Measurements from ENCODE around the gene DAAM1. TPM values are rescaled to one million over a fixed set of nuclear protein-coding genes. Genes with fewer than 3 reads are reported as not detected.

DAAM1 gene
- total RNA-seq, 1 experiment from 2014 or later: 30.4 TPM

DNA sequence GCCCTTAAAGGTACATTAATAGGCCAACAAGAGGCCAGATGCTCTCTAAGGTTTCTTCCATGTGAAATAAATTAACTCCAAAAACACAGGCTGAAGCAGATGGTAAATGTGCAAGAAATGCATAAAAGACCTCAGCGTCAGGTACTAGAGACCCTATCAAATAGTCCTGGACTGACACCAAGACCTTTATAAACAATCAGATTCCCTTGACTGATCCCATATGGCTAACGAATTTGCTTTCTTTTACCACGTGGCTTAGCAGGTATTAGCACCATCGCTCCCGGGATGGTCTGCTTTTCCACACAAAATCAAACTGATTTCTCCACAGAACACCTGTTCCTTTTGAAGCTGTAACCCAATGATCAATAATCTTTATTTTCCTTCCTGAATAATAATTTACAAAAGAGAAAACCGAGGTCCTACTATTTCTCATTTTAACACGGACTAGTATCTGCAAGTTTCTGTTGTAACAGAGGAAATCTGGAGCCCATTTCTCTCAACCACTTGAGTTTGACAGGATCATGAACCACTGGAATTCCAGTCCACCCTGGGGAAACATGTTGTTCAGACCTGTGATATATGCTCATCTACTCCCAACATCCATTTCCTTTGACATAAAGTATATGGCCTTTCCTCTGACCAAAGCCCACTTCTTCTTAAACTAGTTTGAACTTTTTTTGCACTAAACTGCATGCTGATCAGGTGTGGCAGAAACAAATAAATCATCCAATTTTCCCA lies 48.2 kb upstream of the DAAM1 start:
- H3K36me3 Mint-ChIP-seq: no peaks in the 10 kb centered on the region
- H3K27ac Mint-ChIP-seq: no peak overlapping the region
- no peak for ATAC-seq
- ChIA-PET CTCF (no interaction called here), POLR2A (interaction anchor here (0.7 kb wide), 1 partner anchor 80 kb away, joined by 4 read pairs; no protein-coding TSS in a partner anchor)
- TF ChIP-seq TCF7 (CRISPR knock-in tag; IDR thresholded peaks at IDR 0.05; ENCODE audit: low read depth) (no peak), ZNF263 (CRISPR knock-in tag; IDR thresholded peaks at IDR 0.05; ENCODE audit: low read depth) (no peak), ETV6 (CRISPR knock-in tag; IDR thresholded peaks at IDR 0.05) (no peak), OVOL2 (CRISPR knock-in tag; IDR thresholded peaks at IDR 0.05; ENCODE audit: borderline replicate concordance) (no peak), SMAD4 (CRISPR knock-in tag; IDR thresholded peaks at IDR 0.05) (no peak), SOX15 (CRISPR knock-in tag; IDR thresholded peaks at IDR 0.05) (no peak), FOXP1 (CRISPR knock-in tag; IDR thresholded peaks at IDR 0.05; ENCODE audit: borderline replicate concordance) (no peak), CREM (CRISPR knock-in tag; IDR thresholded peaks at IDR 0.05) (no peak), KAT7 (CRISPR knock-in tag; IDR thresholded peaks at IDR 0.05; ENCODE audit: borderline replicate concordance) (no peak), PRRX2 (CRISPR knock-in tag; IDR thresholded peaks at IDR 0.05) (no peak)
- TF ChIP-seq, protein P1, sequence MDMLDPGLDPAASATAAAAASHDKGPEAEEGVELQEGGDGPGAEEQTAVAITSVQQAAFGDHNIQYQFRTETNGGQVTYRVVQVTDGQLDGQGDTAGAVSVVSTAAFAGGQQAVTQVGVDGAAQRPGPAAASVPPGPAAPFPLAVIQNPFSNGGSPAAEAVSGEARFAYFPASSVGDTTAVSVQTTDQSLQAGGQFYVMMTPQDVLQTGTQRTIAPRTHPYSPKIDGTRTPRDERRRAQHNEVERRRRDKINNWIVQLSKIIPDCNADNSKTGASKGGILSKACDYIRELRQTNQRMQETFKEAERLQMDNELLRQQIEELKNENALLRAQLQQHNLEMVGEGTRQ (CRISPR knock-in tag; IDR thresholded peaks at IDR 0.05): no peak
- TF ChIP-seq, protein P2, sequence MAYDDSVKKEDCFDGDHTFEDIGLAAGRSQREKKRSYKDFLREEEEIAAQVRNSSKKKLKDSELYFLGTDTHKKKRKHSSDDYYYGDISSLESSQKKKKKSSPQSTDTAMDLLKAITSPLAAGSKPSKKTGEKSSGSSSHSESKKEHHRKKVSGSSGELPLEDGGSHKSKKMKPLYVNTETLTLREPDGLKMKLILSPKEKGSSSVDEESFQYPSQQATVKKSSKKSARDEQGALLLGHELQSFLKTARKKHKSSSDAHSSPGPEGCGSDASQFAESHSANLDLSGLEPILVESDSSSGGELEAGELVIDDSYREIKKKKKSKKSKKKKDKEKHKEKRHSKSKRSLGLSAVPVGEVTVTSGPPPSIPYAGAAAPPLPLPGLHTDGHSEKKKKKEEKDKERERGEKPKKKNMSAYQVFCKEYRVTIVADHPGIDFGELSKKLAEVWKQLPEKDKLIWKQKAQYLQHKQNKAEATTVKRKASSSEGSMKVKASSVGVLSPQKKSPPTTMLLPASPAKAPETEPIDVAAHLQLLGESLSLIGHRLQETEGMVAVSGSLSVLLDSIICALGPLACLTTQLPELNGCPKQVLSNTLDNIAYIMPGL (CRISPR knock-in tag; IDR thresholded peaks at IDR 0.05): no peak
- TF ChIP-seq, protein P3, sequence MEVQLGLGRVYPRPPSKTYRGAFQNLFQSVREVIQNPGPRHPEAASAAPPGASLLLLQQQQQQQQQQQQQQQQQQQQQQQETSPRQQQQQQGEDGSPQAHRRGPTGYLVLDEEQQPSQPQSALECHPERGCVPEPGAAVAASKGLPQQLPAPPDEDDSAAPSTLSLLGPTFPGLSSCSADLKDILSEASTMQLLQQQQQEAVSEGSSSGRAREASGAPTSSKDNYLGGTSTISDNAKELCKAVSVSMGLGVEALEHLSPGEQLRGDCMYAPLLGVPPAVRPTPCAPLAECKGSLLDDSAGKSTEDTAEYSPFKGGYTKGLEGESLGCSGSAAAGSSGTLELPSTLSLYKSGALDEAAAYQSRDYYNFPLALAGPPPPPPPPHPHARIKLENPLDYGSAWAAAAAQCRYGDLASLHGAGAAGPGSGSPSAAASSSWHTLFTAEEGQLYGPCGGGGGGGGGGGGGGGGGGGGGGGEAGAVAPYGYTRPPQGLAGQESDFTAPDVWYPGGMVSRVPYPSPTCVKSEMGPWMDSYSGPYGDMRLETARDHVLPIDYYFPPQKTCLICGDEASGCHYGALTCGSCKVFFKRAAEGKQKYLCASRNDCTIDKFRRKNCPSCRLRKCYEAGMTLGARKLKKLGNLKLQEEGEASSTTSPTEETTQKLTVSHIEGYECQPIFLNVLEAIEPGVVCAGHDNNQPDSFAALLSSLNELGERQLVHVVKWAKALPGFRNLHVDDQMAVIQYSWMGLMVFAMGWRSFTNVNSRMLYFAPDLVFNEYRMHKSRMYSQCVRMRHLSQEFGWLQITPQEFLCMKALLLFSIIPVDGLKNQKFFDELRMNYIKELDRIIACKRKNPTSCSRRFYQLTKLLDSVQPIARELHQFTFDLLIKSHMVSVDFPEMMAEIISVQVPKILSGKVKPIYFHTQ (CRISPR knock-in tag; IDR thresholded peaks at IDR 0.05): no peak
- TF ChIP-seq, protein P4, sequence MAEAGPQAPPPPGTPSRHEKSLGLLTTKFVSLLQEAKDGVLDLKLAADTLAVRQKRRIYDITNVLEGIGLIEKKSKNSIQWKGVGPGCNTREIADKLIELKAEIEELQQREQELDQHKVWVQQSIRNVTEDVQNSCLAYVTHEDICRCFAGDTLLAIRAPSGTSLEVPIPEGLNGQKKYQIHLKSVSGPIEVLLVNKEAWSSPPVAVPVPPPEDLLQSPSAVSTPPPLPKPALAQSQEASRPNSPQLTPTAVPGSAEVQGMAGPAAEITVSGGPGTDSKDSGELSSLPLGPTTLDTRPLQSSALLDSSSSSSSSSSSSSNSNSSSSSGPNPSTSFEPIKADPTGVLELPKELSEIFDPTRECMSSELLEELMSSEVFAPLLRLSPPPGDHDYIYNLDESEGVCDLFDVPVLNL (CRISPR knock-in tag; IDR thresholded peaks at IDR 0.05; ENCODE audit: borderline replicate concordance, low read depth): no peak
- TF ChIP-seq, protein P5, sequence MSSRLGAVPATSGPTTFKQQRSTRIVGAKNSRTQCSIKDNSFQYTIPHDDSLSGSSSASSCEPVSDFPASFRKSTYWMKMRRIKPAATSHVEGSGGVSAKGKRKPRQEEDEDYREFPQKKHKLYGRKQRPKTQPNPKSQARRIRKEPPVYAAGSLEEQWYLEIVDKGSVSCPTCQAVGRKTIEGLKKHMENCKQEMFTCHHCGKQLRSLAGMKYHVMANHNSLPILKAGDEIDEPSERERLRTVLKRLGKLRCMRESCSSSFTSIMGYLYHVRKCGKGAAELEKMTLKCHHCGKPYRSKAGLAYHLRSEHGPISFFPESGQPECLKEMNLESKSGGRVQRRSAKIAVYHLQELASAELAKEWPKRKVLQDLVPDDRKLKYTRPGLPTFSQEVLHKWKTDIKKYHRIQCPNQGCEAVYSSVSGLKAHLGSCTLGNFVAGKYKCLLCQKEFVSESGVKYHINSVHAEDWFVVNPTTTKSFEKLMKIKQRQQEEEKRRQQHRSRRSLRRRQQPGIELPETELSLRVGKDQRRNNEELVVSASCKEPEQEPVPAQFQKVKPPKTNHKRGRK (CRISPR knock-in tag; IDR thresholded peaks at IDR 0.05; ENCODE audit: borderline replicate concordance): no peak
- TF ChIP-seq, protein P6, sequence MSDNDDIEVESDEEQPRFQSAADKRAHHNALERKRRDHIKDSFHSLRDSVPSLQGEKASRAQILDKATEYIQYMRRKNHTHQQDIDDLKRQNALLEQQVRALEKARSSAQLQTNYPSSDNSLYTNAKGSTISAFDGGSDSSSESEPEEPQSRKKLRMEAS (CRISPR knock-in tag; IDR thresholded peaks at IDR 0.05): no peak
- TF ChIP-seq, protein P7, sequence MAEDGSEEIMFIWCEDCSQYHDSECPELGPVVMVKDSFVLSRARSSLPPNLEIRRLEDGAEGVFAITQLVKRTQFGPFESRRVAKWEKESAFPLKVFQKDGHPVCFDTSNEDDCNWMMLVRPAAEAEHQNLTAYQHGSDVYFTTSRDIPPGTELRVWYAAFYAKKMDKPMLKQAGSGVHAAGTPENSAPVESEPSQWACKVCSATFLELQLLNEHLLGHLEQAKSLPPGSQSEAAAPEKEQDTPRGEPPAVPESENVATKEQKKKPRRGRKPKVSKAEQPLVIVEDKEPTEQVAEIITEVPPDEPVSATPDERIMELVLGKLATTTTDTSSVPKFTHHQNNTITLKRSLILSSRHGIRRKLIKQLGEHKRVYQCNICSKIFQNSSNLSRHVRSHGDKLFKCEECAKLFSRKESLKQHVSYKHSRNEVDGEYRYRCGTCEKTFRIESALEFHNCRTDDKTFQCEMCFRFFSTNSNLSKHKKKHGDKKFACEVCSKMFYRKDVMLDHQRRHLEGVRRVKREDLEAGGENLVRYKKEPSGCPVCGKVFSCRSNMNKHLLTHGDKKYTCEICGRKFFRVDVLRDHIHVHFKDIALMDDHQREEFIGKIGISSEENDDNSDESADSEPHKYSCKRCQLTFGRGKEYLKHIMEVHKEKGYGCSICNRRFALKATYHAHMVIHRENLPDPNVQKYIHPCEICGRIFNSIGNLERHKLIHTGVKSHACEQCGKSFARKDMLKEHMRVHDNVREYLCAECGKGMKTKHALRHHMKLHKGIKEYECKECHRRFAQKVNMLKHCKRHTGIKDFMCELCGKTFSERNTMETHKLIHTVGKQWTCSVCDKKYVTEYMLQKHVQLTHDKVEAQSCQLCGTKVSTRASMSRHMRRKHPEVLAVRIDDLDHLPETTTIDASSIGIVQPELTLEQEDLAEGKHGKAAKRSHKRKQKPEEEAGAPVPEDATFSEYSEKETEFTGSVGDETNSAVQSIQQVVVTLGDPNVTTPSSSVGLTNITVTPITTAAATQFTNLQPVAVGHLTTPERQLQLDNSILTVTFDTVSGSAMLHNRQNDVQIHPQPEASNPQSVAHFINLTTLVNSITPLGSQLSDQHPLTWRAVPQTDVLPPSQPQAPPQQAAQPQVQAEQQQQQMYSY (CRISPR knock-in tag; IDR thresholded peaks at IDR 0.05): no peak
- TF ChIP-seq, protein P8, sequence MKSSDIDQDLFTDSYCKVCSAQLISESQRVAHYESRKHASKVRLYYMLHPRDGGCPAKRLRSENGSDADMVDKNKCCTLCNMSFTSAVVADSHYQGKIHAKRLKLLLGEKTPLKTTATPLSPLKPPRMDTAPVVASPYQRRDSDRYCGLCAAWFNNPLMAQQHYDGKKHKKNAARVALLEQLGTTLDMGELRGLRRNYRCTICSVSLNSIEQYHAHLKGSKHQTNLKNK (CRISPR knock-in tag; IDR thresholded peaks at IDR 0.05): no peak
- H3K4me3 Mint-ChIP-seq: no peak overlapping the region
- H3K27me3 Mint-ChIP-seq (ENCODE audit: low read depth): no peaks in the 10 kb centered on the region
- no peaks in the 10 kb centered on the region for H3K4me1 Mint-ChIP-seq
- no peak for DNase-seq (ENCODE audit: low spot score)
- H3K9me3 Mint-ChIP-seq: no peaks in the 10 kb centered on the region
